H1 (cell line): ENCODE measurements around the gene PML. TPM values are rescaled to one million over a fixed set of nuclear protein-coding genes. Genes with fewer than 3 reads are reported as not detected.

ENCODE experiments used
- CTCF ChIA-PET: fragments of 300-600 bp; sonication (Branson Sonifier 250); formaldehyde crosslinking; loops from one replicate; lab custom pipeline; 2021; ENCODE audit not compliant: partially characterized antibody; lab: Charles Lee
- POLR2A ChIA-PET: fragments of 300-600 bp; sonication (Branson Sonifier 250); formaldehyde crosslinking; loops from one replicate; lab custom pipeline; 2021; ENCODE audit warnings: inconsistent platforms; ENCODE audit not compliant: partially characterized antibody; lab: Charles Lee
- DNase-seq, 2 experiments: peaks; one replicate each; pipeline versions ENCODE4 v3.0.0 to v3.0.0-alpha.2; 2010 to 2022; ENCODE audit warnings: low spot score in 2 of 2, low read depth in 1 of 2, mixed read lengths in 1 of 2
- FAIRE-seq: peaks from 2 replicates; lab custom pipeline; 2011; peaks lifted over from hg19 to GRCh38; lab: Jason Lieb, UNC
- H2AFZ ChIP-seq: 2 replicates; pipeline ENCODE4 v1.8.1; 2012; ENCODE audit warnings: low read length, inconsistent platforms
- H2AK5ac ChIP-seq: 2 replicates; pipeline ENCODE4 v1.6.1; 2013; ENCODE audit warnings: low read depth, low read length
- H2BK120ac ChIP-seq: replicated peaks from 2 replicates; pipeline ENCODE3; 2013; ENCODE audit warnings: low read depth, low read length, inconsistent platforms
- H2BK12ac ChIP-seq: 2 replicates; pipeline ENCODE4 v1.6.1; 2013; ENCODE audit warnings: low read depth, low read length
- H2BK15ac ChIP-seq: 2 replicates; pipeline ENCODE4 v1.6.1; 2013; ENCODE audit warnings: low read length
- H2BK20ac ChIP-seq: 2 replicates; pipeline ENCODE4 v1.6.1; 2013; ENCODE audit warnings: low read length
- H2BK5ac ChIP-seq: 2 replicates; pipeline ENCODE4 v1.6.1; 2013; ENCODE audit warnings: low read depth, low read length
- H3K14ac ChIP-seq: 2 replicates; pipeline ENCODE4 v1.6.1; 2013; ENCODE audit warnings: inconsistent platforms; ENCODE audit not compliant: insufficient read length
- H3K18ac ChIP-seq: 2 replicates; pipeline ENCODE4 v1.6.1; 2013; ENCODE audit warnings: low read length; ENCODE audit errors: extremely low read depth
- H3K23ac ChIP-seq: 2 replicates; pipeline ENCODE4 v1.6.1; 2013; ENCODE audit warnings: inconsistent platforms; ENCODE audit not compliant: insufficient read length
- H3K23me2 ChIP-seq: 2 replicates; pipeline ENCODE4 v1.6.1; 2013; ENCODE audit warnings: low read depth, low read length
- H3K27ac ChIP-seq: 2 replicates; pipeline ENCODE4 v1.6.1; 2011; ENCODE audit warnings: low read depth, low read length, inconsistent platforms
- H3K27me3 ChIP-seq, 4 experiments: replicated peaks in 1 of 4; 1 replicate in 1 of 4; 2 replicates in 3 of 4; pipeline versions ENCODE4 v1.6.1 to v1.8.1; 2011 to 2013; ENCODE audit warnings: low read length in 3 of 4, mild to moderate bottlenecking in 3 of 4, inconsistent platforms in 2 of 4, mixed read lengths in 2 of 4, moderate library complexity in 1 of 4; ENCODE audit not compliant: control insufficient read depth in 3 of 4, insufficient read depth in 3 of 4; ENCODE audit errors: extremely low read depth in 1 of 4
- H3K36me3 ChIP-seq, 4 experiments: 2 replicates each; pipeline versions ENCODE4 v1.6.1 to v1.8.1; 2011 to 2013; ENCODE audit warnings: mild to moderate bottlenecking in 4 of 4, low read length in 3 of 4, moderate library complexity in 2 of 4, control low read depth in 1 of 4, inconsistent platforms in 1 of 4; ENCODE audit not compliant: insufficient read depth in 4 of 4, control insufficient read depth in 2 of 4
- H3K4ac ChIP-seq: replicated peaks from 2 replicates; pipeline ENCODE3; 2013; ENCODE audit warnings: low read length, low read depth, mixed read lengths, inconsistent platforms; ENCODE audit not compliant: insufficient read length
- H3K4me1 ChIP-seq, 4 experiments: replicated peaks in 1 of 4; 1 replicate in 1 of 4; 2 replicates in 3 of 4; pipeline versions ENCODE4 v1.6.1 to v1.8.1; 2011 to 2013; ENCODE audit warnings: low read length in 3 of 4, inconsistent platforms in 2 of 4, mixed read lengths in 1 of 4; ENCODE audit not compliant: insufficient read depth in 4 of 4, control insufficient read depth in 3 of 4
- H3K4me2 ChIP-seq, 2 experiments: 2 replicates each; pipeline versions ENCODE4 v1.6.1 to v1.8.1; 2011 to 2013; ENCODE audit warnings: low read depth in 2 of 2, low read length in 2 of 2, control low read depth in 1 of 2, inconsistent platforms in 1 of 2, mild to moderate bottlenecking in 1 of 2; ENCODE audit not compliant: insufficient read depth in 1 of 2
- H3K4me3 ChIP-seq, 4 experiments: fragments of 200-600, 300-600 bp in 1 of 4; sonication (generic), shearing (Covaris generic), sonication (Bioruptor Twin) in 1 of 4; 2 replicates each; pipeline versions ENCODE4 v1.5.1 to v1.8.1; 2011 to 2016; ENCODE audit warnings: low read length in 4 of 4, low read depth in 3 of 4, control low read depth in 2 of 4, inconsistent platforms in 2 of 4, mild to moderate bottlenecking in 2 of 4, mixed read lengths in 1 of 4, moderate library complexity in 1 of 4; ENCODE audit not compliant: insufficient read depth in 2 of 4; ENCODE audit errors: extremely low read depth in 1 of 4
- H3K56ac ChIP-seq: replicated peaks from 2 replicates; pipeline ENCODE3; 2013; ENCODE audit warnings: low read depth, mild to moderate bottlenecking, mixed read lengths, low read length, inconsistent platforms; ENCODE audit not compliant: insufficient read length
- H3K79me1 ChIP-seq: 2 replicates; pipeline ENCODE4 v1.6.1; 2013; ENCODE audit warnings: low read depth, low read length, control low read depth
- H3K79me2 ChIP-seq, 2 experiments: 2 replicates each; pipeline versions ENCODE4 v1.6.1 to v1.8.1; 2012 to 2013; ENCODE audit warnings: low read length in 2 of 2, mild to moderate bottlenecking in 2 of 2, inconsistent platforms in 1 of 2; ENCODE audit not compliant: insufficient read depth in 2 of 2, control insufficient read depth in 1 of 2
- H3K9ac ChIP-seq, 4 experiments: replicated peaks in 1 of 4; 1 replicate in 1 of 4; 2 replicates in 3 of 4; pipeline versions ENCODE4 v1.6.1 to v1.8.1; 2011 to 2013; ENCODE audit warnings: low read depth in 3 of 4, low read length in 3 of 4, control low read depth in 2 of 4, mild to moderate bottlenecking in 2 of 4, moderate library complexity in 2 of 4, inconsistent platforms in 1 of 4; ENCODE audit errors: extremely low read depth in 1 of 4
- H3K9me3 ChIP-seq, 2 experiments: 2 replicates each; pipeline versions ENCODE4 v1.6.1 to v1.8.1; 2012 to 2013; ENCODE audit warnings: mild to moderate bottlenecking in 2 of 2, moderate library complexity in 2 of 2, control low read depth in 1 of 2, inconsistent platforms in 1 of 2, low read depth in 1 of 2, low read length in 1 of 2, mixed read lengths in 1 of 2; ENCODE audit not compliant: insufficient read depth in 2 of 2
- H4K20me1 ChIP-seq, 2 experiments: replicated peaks in 1 of 2; 2 replicates each; pipeline versions ENCODE3 to v1.8.1; 2011 to 2013; ENCODE audit warnings: inconsistent platforms in 2 of 2, low read length in 2 of 2, mild to moderate bottlenecking in 1 of 2; ENCODE audit not compliant: insufficient read depth in 2 of 2, control insufficient read depth in 1 of 2
- H4K5ac ChIP-seq: 2 replicates; pipeline ENCODE4 v1.6.1; 2013; ENCODE audit warnings: low read length, low read depth, mixed read lengths, inconsistent platforms; ENCODE audit not compliant: insufficient read length
- H4K8ac ChIP-seq: 2 replicates; pipeline ENCODE4 v1.8.0; 2013; ENCODE audit warnings: mild to moderate bottlenecking, moderate library complexity, low read length, inconsistent platforms; ENCODE audit not compliant: insufficient read depth; ENCODE audit errors: extremely low read depth
- H4K91ac ChIP-seq: replicated peaks from 2 replicates; pipeline ENCODE3; 2013; ENCODE audit warnings: low read length, mixed read lengths, inconsistent platforms; ENCODE audit not compliant: insufficient read length
- ATF2 ChIP-seq: IDR thresholded peaks from 2 replicates; pipeline ENCODE4 v1.6.1; 2012; ENCODE audit warnings: low read length, inconsistent platforms
- BACH1 ChIP-seq: IDR thresholded peaks from 2 replicates; pipeline ENCODE4 v1.6.1; 2012; ENCODE audit warnings: low read length, improper control_type of control experiment
- CHD2 ChIP-seq: IDR thresholded peaks from 2 replicates; pipeline ENCODE4 v1.6.1; 2012; ENCODE audit warnings: low read length, improper control_type of control experiment
- CTCF ChIP-seq, 3 experiments: IDR thresholded peaks; 1 replicate in 2 of 3; 2 replicates in 1 of 3; pipeline versions ENCODE4 v1.5.1 to v1.6.1; 2011; ENCODE audit warnings: low read length in 3 of 3, mild to moderate bottlenecking in 3 of 3, inconsistent platforms in 2 of 3, low read depth in 1 of 3, moderate library complexity in 1 of 3; ENCODE audit not compliant: insufficient read depth in 1 of 3; ENCODE audit errors: control extremely low read depth in 1 of 3
- EGR1 ChIP-seq: IDR thresholded peaks from 2 replicates; pipeline ENCODE4 v1.6.1; 2011; ENCODE audit warnings: low read depth, low read length, borderline replicate concordance
- HDAC2 ChIP-seq, 2 experiments: fragments of 300-600 bp in 1 of 2; sonication (generic) in 1 of 2; IDR thresholded peaks; 2 replicates each; pipeline ENCODE4 v1.6.1; 2011 to 2012; ENCODE audit warnings: low read depth in 2 of 2, low read length in 2 of 2, mild to moderate bottlenecking in 2 of 2, moderate library complexity in 2 of 2, borderline replicate concordance in 1 of 2, inconsistent platforms in 1 of 2
- KDM5A ChIP-seq: fragments of 200-600 bp; IDR thresholded peaks from 2 replicates; pipeline ENCODE4 v1.7.1; 2012; ENCODE audit warnings: mild to moderate bottlenecking, low read length, inconsistent platforms, mixed read lengths
- POLR2A ChIP-seq, 2 experiments: IDR thresholded peaks; 1 replicate in 1 of 2; 2 replicates in 1 of 2; pipeline ENCODE4 v1.6.1; 2011; ENCODE audit warnings: low read depth in 2 of 2, low read length in 2 of 2, mild to moderate bottlenecking in 2 of 2; ENCODE audit errors: control extremely low read depth in 1 of 2
- TBP ChIP-seq: IDR thresholded peaks from 2 replicates; pipeline ENCODE4 v1.6.1; 2011; ENCODE audit warnings: low read depth, low read length, improper control_type of control experiment
- YY1 ChIP-seq: IDR thresholded peaks from 2 replicates; pipeline ENCODE4 v1.6.1; 2011; ENCODE audit warnings: low read depth, mild to moderate bottlenecking, low read length
- ZNF274 ChIP-seq: IDR thresholded peaks from 2 replicates; pipeline ENCODE4 v1.7.0; 2012; ENCODE audit warnings: low read length, borderline replicate concordance; ENCODE audit errors: extremely low read depth
- WGBS, 2 experiments: shearing (Covaris generic) in 1 of 2; methylation state at CpG; one replicate each; pipeline versions ENCODE4 v1.1.6 to v1.1.7; 2013 to 2015; ENCODE audit warnings: low lambda C conversion rate in 2 of 2, mixed read lengths in 2 of 2, inconsistent platforms in 1 of 2, low coverage in 1 of 2, missing lambda C conversion rate in 1 of 2; ENCODE audit not compliant: insufficient replicate concordance in 2 of 2, insufficient coverage in 1 of 2, insufficient read length in 1 of 2; ENCODE audit errors: extremely low coverage in 1 of 2, missing lambda C conversion rate in 1 of 2; 5-methylcytosine and 5-hydroxymethylcytosine counted together
- polyA plus RNA-seq, 7 experiments: library from polyadenylated mRNA; depleted of rRNA in 3 of 7; stranded (reverse) in 5 of 7; unstranded in 2 of 7; fragments of >200 nt in 5 of 7; fragments of 200-250 nt in 2 of 7; gene quantifications; 1 replicate in 5 of 7; 2 replicates in 1 of 7; 4 replicates in 1 of 7; pipeline versions ENCODE4 v1.2.1 to v1.2.3, GENCODE V29; 2011 to 2013; ENCODE audit warnings: missing spikeins in 2 of 7, mixed read lengths in 2 of 7
- total RNA-seq: library from RNA; stranded (reverse); fragmentation: NEBNext Ultra II Directional; extraction: Animal tissue kit (Norgen Biotek cat#: 25700); gene quantifications from 2 replicates; pipeline ENCODE4 v1.2.1, GENCODE V29; 2021

The PML gene
- total and polyA plus RNA-seq, 2 of the 8 experiments (the other 6 are each of a cell fraction or from before 2014, with no cell fraction given): 14.9 to 30.3 TPM

- H2BK120ac ChIP-seq: no peak overlapping the region
- no peak overlapping the region for H2BK15ac ChIP-seq
- H3K79me2 ChIP-seq: no peaks in the 10 kb centered on the region
- H4K8ac ChIP-seq: no peak overlapping the region
- H2BK5ac ChIP-seq: no peak overlapping the region
- no peak overlapping the region for H3K56ac ChIP-seq
- H4K5ac ChIP-seq: no peak overlapping the region
- H3K4me3 ChIP-seq: no peak overlapping the region
- POLR2A ChIA-PET: no interaction called here
- no peak overlapping the region for H2AK5ac ChIP-seq
- no peaks in the 10 kb centered on the region for H3K36me3 ChIP-seq
- H4K20me1 ChIP-seq: no peaks in the 10 kb centered on the region
- no peaks in the 10 kb centered on the region for H3K23me2 ChIP-seq
- no peak overlapping the region for H2AFZ ChIP-seq
- H3K9ac ChIP-seq: no peak overlapping the region
- H3K4me2 ChIP-seq: no peak overlapping the region
- FAIRE-seq: no peak
- H3K23ac ChIP-seq: no peak overlapping the region
- CTCF ChIA-PET: interaction anchor here (1.9 to 7.0 kb wide), 3 partner anchors 10 to 82 kb away, joined by 4 to 55 read pairs (median 8); partner anchors contain the start of gene TBC1D21
- 93% methylated on average over 4 of the region's 4 CpGs; no CpG with 5 or more reads in 1 of the 2 experiments for WGBS, 2 experiments
- DNase-seq: no peak
- H3K14ac ChIP-seq: no peak overlapping the region
- no peak overlapping the region for H2BK12ac ChIP-seq
- H3K27ac ChIP-seq: no peak overlapping the region
- H3K27me3 ChIP-seq: no peaks in the 10 kb centered on the region
- H4K91ac ChIP-seq: no peak overlapping the region
- H3K4ac ChIP-seq: no peak overlapping the region
- no peak overlapping the region for H3K18ac ChIP-seq
- H3K4me1 ChIP-seq: peaks cover 6 to 16% (median 12%) of the 10 kb centered on the region in 4 experiments
- no peaks in the 10 kb centered on the region for H3K9me3 ChIP-seq
- H3K79me1 ChIP-seq: no peaks in the 10 kb centered on the region
- no peak overlapping the region for H2BK20ac ChIP-seq
- TF ChIP-seq EGR1: no peak
- no peak for TF ChIP-seq CTCF (IDR thresholded peaks at IDR 0.05; ENCODE audit: control extremely low read depth in 1 of 3, insufficient read depth in 1 of 3, low read depth in 1 of 3, low read length in 3 of 3)
- no peak for TF ChIP-seq KDM5A
- TF ChIP-seq ATF2: no peak
- TF ChIP-seq TBP: no peak
- no peak for TF ChIP-seq HDAC2 (IDR thresholded peaks at IDR 0.05; ENCODE audit: borderline replicate concordance in 1 of 2, low read depth in 2 of 2, low read length in 2 of 2)
- no peak for TF ChIP-seq POLR2A (IDR thresholded peaks at IDR 0.05; ENCODE audit: control extremely low read depth in 1 of 2, low read depth in 2 of 2, low read length in 2 of 2)
- no peak for TF ChIP-seq YY1
- no peak for TF ChIP-seq BACH1
- TF ChIP-seq ZNF274: no peak
- no peak for TF ChIP-seq CHD2
Measured at GRCh38 chr15:73955326-73955725, 39.2 kb upstream of the PML start.
